Measurements from ENCODE around the gene ZDHHC11.
"Not testable (repeated sequence)": the region's sequence is repeated elsewhere in the genome, so short reads cannot be mapped to it uniquely, and the experiment has no call there.

ZDHHC11 gene

GRCh38 chr5:758698-759053, 92.1 kb downstream of the ZDHHC11 start:
- no peak for DNase-seq

- no peak for DNase-seq
These were observed 92.7 kb downstream of the ZDHHC11 start for GRCh38 chr5:757931-758697.

GRCh38 chr5:757346-757930, 93.3 kb downstream of the ZDHHC11 start:
- no peak for DNase-seq

- no peak for DNase-seq
These were observed 93.9 kb downstream of the ZDHHC11 start for GRCh38 chr5:756865-757345.

- DNase-seq, result no peak
These were observed 94.6 kb downstream of the ZDHHC11 start for GRCh38 chr5:756171-756570.

GRCh38 chr5:754143-754632, 96.6 kb downstream of the ZDHHC11 start:
- not testable (repeated sequence) for DNase-seq

- DNase-seq, result not testable (repeated sequence)
These were observed 97.1 kb downstream of the ZDHHC11 start for GRCh38 chr5:753567-754142.

- DNase-seq, result not testable (repeated sequence)
These were observed 98.2 kb downstream of the ZDHHC11 start for GRCh38 chr5:752532-753115.

GRCh38 chr5:751992-752391, 98.8 kb downstream of the ZDHHC11 start:
- not testable (repeated sequence) for DNase-seq

- DNase-seq, result no peak
These were observed 99.3 kb downstream of the ZDHHC11 start for GRCh38 chr5:751496-751895.

- not testable (repeated sequence) for DNase-seq
These were observed 100.6 kb downstream of the ZDHHC11 start for GRCh38 chr5:750226-750625.

- DNase-seq, result no peak
These were observed 101.6 kb downstream of the ZDHHC11 start for GRCh38 chr5:749101-749670.

- not testable (repeated sequence) for DNase-seq
These were observed 102.5 kb downstream of the ZDHHC11 start for GRCh38 chr5:748011-748980.

GRCh38 chr5:747303-747844, 103.4 kb downstream of the ZDHHC11 start:
- DNase-seq, result not testable (repeated sequence)

GRCh38 chr5:746258-746761, 104.5 kb downstream of the ZDHHC11 start:
- DNase-seq, result no peak

All from bone marrow (tissue), 2 donors.